SK-N-SH (cell line): ENCODE measurements around the gene CCDC106. TPM values are rescaled to one million over a fixed set of nuclear protein-coding genes. Genes with fewer than 3 reads are reported as not detected.

Experiments used
- CTCF ChIA-PET: fragments of 300-600, 350-600 bp; formaldehyde crosslinking; extraction: SDS; loops from one replicate; lab custom pipeline; 2021; lab: Yijun Ruan, JAX
- POLR2A ChIA-PET: fragments of 350-600 bp; sonication (Branson Sonifier 250); formaldehyde crosslinking; extraction: SDS; loops from one replicate; lab custom pipeline; 2020; ENCODE audit warnings: antibody characterized with exemption, inconsistent platforms; lab: Yijun Ruan, JAX
- DNase-seq: peaks from one replicate; pipeline ENCODE4 v3.0.0; 2012
- H2AFZ ChIP-seq: fragments of 200-600 bp; sonication (generic); 2 replicates; pipeline ENCODE4 v1.8.1; 2016; ENCODE audit warnings: antibody characterized with exemption, mild to moderate bottlenecking, low read depth
- H3F3A ChIP-seq: fragments of 200-600 bp; sonication (generic); replicated peaks from 2 replicates; pipeline ENCODE3; 2016; ENCODE audit warnings: antibody characterized with exemption, mild to moderate bottlenecking; ENCODE audit not compliant: insufficient read depth
- H3K27ac ChIP-seq, 2 experiments: fragments of 200-500 bp in 1 of 2; fragments of 200-600 bp in 1 of 2; sonication (Bioruptor generic) in 1 of 2; sonication (generic), shearing (Covaris generic) in 1 of 2; 2 replicates each; pipeline versions ENCODE4 v1.5.1 to v1.6.1; 2014 to 2016; ENCODE audit warnings: low read depth in 2 of 2, inconsistent platforms in 1 of 2, low read length in 1 of 2, mild to moderate bottlenecking in 1 of 2, mixed read lengths in 1 of 2
- H3K27me3 ChIP-seq: fragments of 200-600 bp; sonication (generic), shearing (Covaris generic); 2 replicates; pipeline ENCODE4 v1.6.1; 2016; ENCODE audit warnings: mixed run types; ENCODE audit not compliant: insufficient read depth
- H3K36me3 ChIP-seq, 2 experiments: fragments of 200-500 bp in 1 of 2; fragments of 200-600 bp in 1 of 2; sonication (Bioruptor generic) in 1 of 2; sonication (generic) in 1 of 2; replicated peaks in 1 of 2; 2 replicates each; pipeline versions ENCODE3 to v1.5.1; 2014 to 2016; ENCODE audit warnings: low read length in 1 of 2, mild to moderate bottlenecking in 1 of 2; ENCODE audit not compliant: insufficient read depth in 2 of 2, control insufficient read depth in 1 of 2
- H3K4me1 ChIP-seq, 2 experiments: fragments of 200-500 bp in 1 of 2; fragments of 200-600 bp in 1 of 2; sonication (Bioruptor generic) in 1 of 2; sonication (generic), shearing (Covaris generic) in 1 of 2; 2 replicates each; pipeline versions ENCODE4 v1.5.1 to v1.6.1; 2014 to 2016; ENCODE audit warnings: low read depth in 1 of 2, low read length in 1 of 2, mixed run types in 1 of 2; ENCODE audit not compliant: insufficient read depth in 2 of 2, control insufficient read depth in 1 of 2
- H3K4me2 ChIP-seq: fragments of 200-600 bp; sonication (generic), shearing (Covaris generic); 2 replicates; pipeline ENCODE4 v1.6.1; 2017; ENCODE audit warnings: mixed run types
- H3K4me3 ChIP-seq, 2 experiments: fragments of 200-500 bp in 1 of 2; fragments of 200-600 bp in 1 of 2; sonication (Bioruptor generic) in 1 of 2; sonication (generic), shearing (Covaris generic) in 1 of 2; 2 replicates each; pipeline versions ENCODE4 v1.5.1 to v1.8.1; 2014 to 2016; ENCODE audit warnings: low read depth in 2 of 2, inconsistent platforms in 1 of 2, low read length in 1 of 2, mild to moderate bottlenecking in 1 of 2, mixed read lengths in 1 of 2, moderate library complexity in 1 of 2
- H3K79me2 ChIP-seq: fragments of 200-600 bp; sonication (generic); 2 replicates; pipeline ENCODE4 v1.8.1; 2017; ENCODE audit warnings: mild to moderate bottlenecking; ENCODE audit not compliant: insufficient read depth
- H3K9ac ChIP-seq: fragments of 200-600 bp; sonication (generic); 2 replicates; pipeline ENCODE4 v1.6.1; 2017; ENCODE audit warnings: mixed run types
- H3K9me2 ChIP-seq: fragments of 200-600 bp; sonication (generic); 2 replicates; pipeline ENCODE4 v1.6.1; 2017; ENCODE audit warnings: mixed run types
- H3K9me3 ChIP-seq: fragments of 200-600 bp; sonication (generic); 2 replicates; pipeline ENCODE4 v1.6.1; 2017; ENCODE audit warnings: mixed run types, mild to moderate bottlenecking, moderate library complexity
- H4K20me1 ChIP-seq: fragments of 200-600 bp; sonication (generic); 2 replicates; pipeline ENCODE4 v1.6.1; 2017; ENCODE audit warnings: mild to moderate bottlenecking, mixed run types; ENCODE audit not compliant: insufficient read depth
- CHD2 ChIP-seq: fragments of 150-350 bp; IDR thresholded peaks from 2 replicates; pipeline ENCODE4 v1.6.1; 2018; ENCODE audit warnings: low read length; ENCODE audit not compliant: partially characterized antibody
- CTCF ChIP-seq: fragments of 200-600 bp; sonication (generic); IDR thresholded peaks from 2 replicates; pipeline ENCODE4 v1.6.1; 2017; ENCODE audit warnings: antibody characterized with exemption, mild to moderate bottlenecking, moderate library complexity
- ELF1 ChIP-seq: IDR thresholded peaks from 2 replicates; pipeline ENCODE4 v1.4.0; 2012
- EP300 ChIP-seq, 2 experiments: IDR thresholded peaks; 2 replicates each; pipeline versions ENCODE4 v1.4.0 to v1.6.1; 2012; ENCODE audit warnings: borderline replicate concordance in 1 of 2, low read depth in 1 of 2, low read length in 1 of 2
- EZH2phosphoT487 ChIP-seq: fragments of 200-600 bp; sonication (generic); IDR thresholded peaks from 2 replicates; pipeline ENCODE4 v1.6.1; 2017; ENCODE audit warnings: low read depth, mixed run types, mild to moderate bottlenecking, antibody characterized with exemption, moderate library complexity, borderline replicate concordance
- GABPA ChIP-seq: IDR thresholded peaks from 2 replicates; pipeline ENCODE4 v1.4.0; 2012; ENCODE audit warnings: low read depth, mild to moderate bottlenecking
- GATA2 ChIP-seq: sonication (generic); formaldehyde crosslinking; IDR thresholded peaks from 2 replicates; pipeline ENCODE4 v1.5.0; 2020; ENCODE audit warnings: mild to moderate bottlenecking, missing genetic modification reagents
- IRF3 ChIP-seq: fragments of 150-350 bp; IDR thresholded peaks from 2 replicates; pipeline ENCODE4 v1.6.1; 2016; ENCODE audit warnings: mild to moderate bottlenecking, low read depth, low read length
- MXI1 ChIP-seq: IDR thresholded peaks from 2 replicates; pipeline ENCODE4 v1.6.1; 2012; ENCODE audit warnings: mild to moderate bottlenecking, low read depth, low read length, improper control_type of control experiment
- NFIC ChIP-seq: IDR thresholded peaks from 2 replicates; pipeline ENCODE4 v1.4.0; 2012; ENCODE audit warnings: borderline replicate concordance
- RAD21 ChIP-seq: IDR thresholded peaks from 2 replicates; pipeline ENCODE4 v1.6.1; 2012; ENCODE audit warnings: mild to moderate bottlenecking, low read length
- RCOR1 ChIP-seq: fragments of 150-350 bp; IDR thresholded peaks from 2 replicates; pipeline ENCODE4 v1.6.1; 2017; ENCODE audit warnings: antibody characterized with exemption, low read length
- RXRA ChIP-seq: IDR thresholded peaks from 2 replicates; pipeline ENCODE4 v1.4.0; 2012; ENCODE audit warnings: low read depth, mild to moderate bottlenecking, borderline replicate concordance
- SIN3A ChIP-seq: IDR thresholded peaks from 2 replicates; pipeline ENCODE4 v1.6.1; 2012; ENCODE audit warnings: low read depth, mild to moderate bottlenecking, low read length, moderate library complexity, borderline replicate concordance
- SMC3 ChIP-seq: IDR thresholded peaks from 2 replicates; pipeline ENCODE4 v1.6.1; 2012; ENCODE audit warnings: low read depth, low read length, improper control_type of control experiment
- TAF1 ChIP-seq: IDR thresholded peaks from 2 replicates; pipeline ENCODE4 v1.6.1; 2012; ENCODE audit warnings: low read depth, mild to moderate bottlenecking, low read length, moderate library complexity, borderline replicate concordance
- TEAD4 ChIP-seq: IDR thresholded peaks from 2 replicates; pipeline ENCODE4 v1.4.0; 2012; ENCODE audit warnings: mild to moderate bottlenecking, borderline replicate concordance; ENCODE audit not compliant: insufficient read depth
- USF1 ChIP-seq: IDR thresholded peaks from 2 replicates; pipeline ENCODE4 v1.4.0; 2012; ENCODE audit warnings: low read depth, borderline replicate concordance
- YY1 ChIP-seq: IDR thresholded peaks from 2 replicates; pipeline ENCODE4 v1.4.0; 2012; ENCODE audit warnings: low read depth, mild to moderate bottlenecking
- WGBS: methylation state at CpG from one replicate; pipeline ENCODE4 v1.1.6; 2017; ENCODE audit warnings: low lambda C conversion rate; 5-methylcytosine and 5-hydroxymethylcytosine counted together
- polyA plus RNA-seq, 3 experiments: library from polyadenylated mRNA; depleted of rRNA; stranded (reverse); fragments of >200 nt; gene quantifications; 2 replicates each; pipeline ENCODE4 v1.2.3, GENCODE V29; 2012
- TF ChIP-seq, protein P1 (sequence below): IDR thresholded peaks from 2 replicates; pipeline ENCODE4 v1.6.1; 2012; ENCODE audit warnings: mild to moderate bottlenecking, low read depth, low read length, moderate library complexity
- TF ChIP-seq, protein P2 (sequence below): IDR thresholded peaks from 2 replicates; pipeline ENCODE4; 2012
- TF ChIP-seq, protein P3 (sequence below): IDR thresholded peaks from 2 replicates; pipeline ENCODE4 v1.4.0; 2012; ENCODE audit warnings: low read depth, borderline replicate concordance

Gene CCDC106
- polyA plus RNA-seq, 1 of the 3 experiments (the other 2 are of a cell fraction) = 27.1 TPM

- Histone ChIP-seq H3F3A (peaks cover 21% of the 10 kb centered on the region), H3K9me2 (no peaks in the 10 kb centered on the region), H3K4me2 (peak within 1 kb of the TSS; percentile 94), H3K36me3 (peaks cover 17 to 24% of the 10 kb centered on the region in 2 experiments), H2AFZ (peak within 1 kb of the TSS; percentile 90), H3K79me2 (peaks cover 18% of the 10 kb centered on the region), H4K20me1 (no peaks in the 10 kb centered on the region), H3K27me3 (no peaks in the 10 kb centered on the region), H3K9ac (peak within 1 kb of the TSS; percentile 99), H3K4me1 (peaks cover 9 to 13% of the 10 kb centered on the region in 2 experiments; a peak in 3 of 4 replicates), H3K27ac (peak within 1 kb of the TSS; percentile 98 to 99), H3K9me3 (no peaks in the 10 kb centered on the region), H3K4me3 (peak within 1 kb of the TSS; percentile 67 to 91)
- POLR2A ChIA-PET = interaction anchor here (0.6 to 3.3 kb wide), 12 partner anchors 12 to 192 kb away, joined by 3 to 32 read pairs (median 4); partner anchors contain the start of genes U2AF2, UBE2S, ZNF579 and ZNF628
- CTCF ChIA-PET = interaction anchor here (0.7 to 2.3 kb wide), 5 partner anchors 11 to 123 kb away, joined by 3 to 8 read pairs (median 3); partner anchors contain the start of gene ZNF628
- DNase-seq = peak; percentile 89
- WGBS = under 1% methylated on average over 23 of the region's 23 CpGs
- no peak for TF ChIP-seq SIN3A
- peak; percentile 92 for TF ChIP-seq CHD2
- TF ChIP-seq RAD21 = no peak
- TF ChIP-seq NFIC = peak; percentile 65; the same call in 1 of the 2 replicates
- TF ChIP-seq USF1 = no peak
- no peak for TF ChIP-seq IRF3
- TF ChIP-seq MXI1 = peak; percentile 52; the same call in 1 of the 2 replicates
- TF ChIP-seq TAF1 = peak; percentile 40
- peak; percentile 97 for TF ChIP-seq YY1
- no peak for TF ChIP-seq EZH2phosphoT487
- TF ChIP-seq, protein P1, sequence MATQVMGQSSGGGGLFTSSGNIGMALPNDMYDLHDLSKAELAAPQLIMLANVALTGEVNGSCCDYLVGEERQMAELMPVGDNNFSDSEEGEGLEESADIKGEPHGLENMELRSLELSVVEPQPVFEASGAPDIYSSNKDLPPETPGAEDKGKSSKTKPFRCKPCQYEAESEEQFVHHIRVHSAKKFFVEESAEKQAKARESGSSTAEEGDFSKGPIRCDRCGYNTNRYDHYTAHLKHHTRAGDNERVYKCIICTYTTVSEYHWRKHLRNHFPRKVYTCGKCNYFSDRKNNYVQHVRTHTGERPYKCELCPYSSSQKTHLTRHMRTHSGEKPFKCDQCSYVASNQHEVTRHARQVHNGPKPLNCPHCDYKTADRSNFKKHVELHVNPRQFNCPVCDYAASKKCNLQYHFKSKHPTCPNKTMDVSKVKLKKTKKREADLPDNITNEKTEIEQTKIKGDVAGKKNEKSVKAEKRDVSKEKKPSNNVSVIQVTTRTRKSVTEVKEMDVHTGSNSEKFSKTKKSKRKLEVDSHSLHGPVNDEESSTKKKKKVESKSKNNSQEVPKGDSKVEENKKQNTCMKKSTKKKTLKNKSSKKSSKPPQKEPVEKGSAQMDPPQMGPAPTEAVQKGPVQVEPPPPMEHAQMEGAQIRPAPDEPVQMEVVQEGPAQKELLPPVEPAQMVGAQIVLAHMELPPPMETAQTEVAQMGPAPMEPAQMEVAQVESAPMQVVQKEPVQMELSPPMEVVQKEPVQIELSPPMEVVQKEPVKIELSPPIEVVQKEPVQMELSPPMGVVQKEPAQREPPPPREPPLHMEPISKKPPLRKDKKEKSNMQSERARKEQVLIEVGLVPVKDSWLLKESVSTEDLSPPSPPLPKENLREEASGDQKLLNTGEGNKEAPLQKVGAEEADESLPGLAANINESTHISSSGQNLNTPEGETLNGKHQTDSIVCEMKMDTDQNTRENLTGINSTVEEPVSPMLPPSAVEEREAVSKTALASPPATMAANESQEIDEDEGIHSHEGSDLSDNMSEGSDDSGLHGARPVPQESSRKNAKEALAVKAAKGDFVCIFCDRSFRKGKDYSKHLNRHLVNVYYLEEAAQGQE = 0 out of 2 replicates have a peak, but pooled peaks have one; percentile 41
- TF ChIP-seq GABPA = peak; percentile 89
- TF ChIP-seq, protein P2, sequence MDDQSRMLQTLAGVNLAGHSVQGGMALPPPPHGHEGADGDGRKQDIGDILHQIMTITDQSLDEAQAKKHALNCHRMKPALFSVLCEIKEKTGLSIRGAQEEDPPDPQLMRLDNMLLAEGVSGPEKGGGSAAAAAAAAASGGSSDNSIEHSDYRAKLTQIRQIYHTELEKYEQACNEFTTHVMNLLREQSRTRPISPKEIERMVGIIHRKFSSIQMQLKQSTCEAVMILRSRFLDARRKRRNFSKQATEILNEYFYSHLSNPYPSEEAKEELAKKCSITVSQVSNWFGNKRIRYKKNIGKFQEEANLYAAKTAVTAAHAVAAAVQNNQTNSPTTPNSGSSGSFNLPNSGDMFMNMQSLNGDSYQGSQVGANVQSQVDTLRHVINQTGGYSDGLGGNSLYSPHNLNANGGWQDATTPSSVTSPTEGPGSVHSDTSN = no peak
- no peak for TF ChIP-seq CTCF
- no peak for TF ChIP-seq RCOR1
- 0 out of 2 replicates have a peak, but pooled peaks have one; percentile 14 for TF ChIP-seq TEAD4
- peak; percentile 87 for TF ChIP-seq ELF1
- TF ChIP-seq SMC3 = no peak
- no peak for TF ChIP-seq GATA2
- peak in 1 of 2 experiments; percentile 21; a peak in 1 of 4 replicates for TF ChIP-seq EP300 (IDR thresholded peaks at IDR 0.05; ENCODE audit: borderline replicate concordance in 1 of 2, low read depth in 1 of 2, low read length in 1 of 2)
- no peak for TF ChIP-seq RXRA
- TF ChIP-seq, protein P3, sequence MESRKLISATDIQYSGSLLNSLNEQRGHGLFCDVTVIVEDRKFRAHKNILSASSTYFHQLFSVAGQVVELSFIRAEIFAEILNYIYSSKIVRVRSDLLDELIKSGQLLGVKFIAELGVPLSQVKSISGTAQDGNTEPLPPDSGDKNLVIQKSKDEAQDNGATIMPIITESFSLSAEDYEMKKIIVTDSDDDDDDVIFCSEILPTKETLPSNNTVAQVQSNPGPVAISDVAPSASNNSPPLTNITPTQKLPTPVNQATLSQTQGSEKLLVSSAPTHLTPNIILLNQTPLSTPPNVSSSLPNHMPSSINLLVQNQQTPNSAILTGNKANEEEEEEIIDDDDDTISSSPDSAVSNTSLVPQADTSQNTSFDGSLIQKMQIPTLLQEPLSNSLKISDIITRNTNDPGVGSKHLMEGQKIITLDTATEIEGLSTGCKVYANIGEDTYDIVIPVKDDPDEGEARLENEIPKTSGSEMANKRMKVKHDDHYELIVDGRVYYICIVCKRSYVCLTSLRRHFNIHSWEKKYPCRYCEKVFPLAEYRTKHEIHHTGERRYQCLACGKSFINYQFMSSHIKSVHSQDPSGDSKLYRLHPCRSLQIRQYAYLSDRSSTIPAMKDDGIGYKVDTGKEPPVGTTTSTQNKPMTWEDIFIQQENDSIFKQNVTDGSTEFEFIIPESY = no peak
Observed at GRCh38 chr19:55599468-55599841, 48.6 kb upstream of the CCDC106 start, which contains the start of gene FIZ1. TSS of gene FIZ1 (minus strand) at chr19:55599517. CDS start at chr19:55597865, 1,652 bp downstream.
